HG03521 (cell line): Measurements from ENCODE around the gene LMTK3.

Source experiments
- ATAC-seq: cut with Tn5 transposase; IDR thresholded peaks from one replicate; pipeline ENCODE4 v1.9.1; 2021; ENCODE audit warnings: mild to moderate bottlenecking, moderate library complexity; ENCODE audit not compliant: unreplicated experiment

The LMTK3 gene

GRCh38 chr19:48511800-48512503 lies at the start of gene LMTK3:
Gene LMTK3, minus strand, starts transcription at chr19:48511835. Its CDS starts 259 bp downstream, at chr19:48511576.
- no peak for ATAC-seq

- no peak for ATAC-seq
These were observed 49.8 kb upstream of the LMTK3 start for GRCh38 chr19:48561412-48561811.

GRCh38 chr19:48560095-48560530 lies 48.5 kb upstream of the LMTK3 start:
- no peak for ATAC-seq

GRCh38 chr19:48558018-48558684 lies 46.5 kb upstream of the LMTK3 start:
- ATAC-seq = no peak

- ATAC-seq = no peak
These were observed 45.2 kb upstream of the LMTK3 start for GRCh38 chr19:48556825-48557224.

- ATAC-seq = no peak
These were observed 44.5 kb upstream of the LMTK3 start for GRCh38 chr19:48556163-48556562.

GRCh38 chr19:48554385-48555091 lies 42.9 kb upstream of the LMTK3 start:
- ATAC-seq = no peak

- ATAC-seq = no peak
These were observed 42.2 kb upstream of the LMTK3 start for GRCh38 chr19:48553676-48554384.

GRCh38 chr19:48552406-48553322 lies 41.0 kb upstream of the LMTK3 start:
- ATAC-seq = no peak

GRCh38 chr19:48551437-48552302 lies 40.0 kb upstream of the LMTK3 start, which contains the start of gene SULT2B1:
Gene SULT2B1, plus strand, starts transcription at chr19:48552172. Its CDS starts 81 bp downstream, at chr19:48552253.
- no peak for ATAC-seq

GRCh38 chr19:48549380-48549779 lies 37.7 kb upstream of the LMTK3 start:
- no peak for ATAC-seq

- no peak for ATAC-seq
These were observed 36.7 kb upstream of the LMTK3 start for GRCh38 chr19:48548253-48548911.

- no peak for ATAC-seq
These were observed 36.1 kb upstream of the LMTK3 start for GRCh38 chr19:48547722-48548121.

- no peak for ATAC-seq
These were observed 33.5 kb upstream of the LMTK3 start for GRCh38 chr19:48544856-48545750.

- ATAC-seq = no peak
These were observed 31.6 kb upstream of the LMTK3 start for GRCh38 chr19:48543121-48543710.

- no peak for ATAC-seq
These were observed 30.2 kb upstream of the LMTK3 start for GRCh38 chr19:48541813-48542212.

GRCh38 chr19:48540110-48540509 lies 28.5 kb upstream of the LMTK3 start:
- no peak for ATAC-seq
